ENCODE results near the gene ANAPC2.

DNA sequence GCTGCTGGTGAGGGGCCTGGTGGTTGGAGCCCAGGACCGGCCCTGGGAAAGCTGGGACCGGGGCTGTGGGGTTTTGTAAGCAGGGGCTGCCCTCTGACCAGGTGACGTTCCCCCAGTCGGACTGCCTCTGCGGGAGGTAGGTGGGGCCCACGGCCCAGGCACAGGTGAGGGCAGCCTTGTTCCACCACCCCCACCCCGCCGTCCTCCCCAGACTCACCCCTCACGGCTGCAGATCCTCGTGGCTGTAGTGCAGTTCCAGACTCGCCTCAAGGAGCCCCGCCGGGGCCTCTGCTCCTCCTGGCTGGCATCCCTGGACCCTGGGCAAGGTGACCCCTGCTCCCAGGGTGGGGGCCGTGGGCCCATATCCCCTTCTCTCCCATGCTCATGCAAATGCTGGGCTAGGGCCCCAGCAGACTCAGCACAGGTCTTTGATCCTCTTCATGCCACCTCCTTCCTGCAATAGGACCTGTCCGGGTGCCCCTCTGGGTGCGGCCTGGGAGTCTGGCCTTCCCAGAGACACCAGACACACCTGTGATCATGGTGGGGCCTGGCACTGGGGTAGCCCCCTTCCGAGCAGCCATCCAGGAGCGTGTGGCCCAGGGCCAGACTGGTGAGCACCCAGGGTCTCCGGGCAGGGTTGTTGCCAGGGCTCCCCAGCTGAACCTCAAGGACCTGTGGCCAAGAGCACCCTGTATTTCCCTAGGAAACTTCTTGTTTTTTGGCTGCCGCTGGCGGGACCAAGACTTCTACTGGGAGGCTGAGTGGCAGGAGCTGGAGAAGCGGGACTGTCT, 27.0 kb upstream of the ANAPC2 start:
- TF ChIP-seq POLR2A (IDR thresholded peaks at IDR 0.05): no peak
- TF ChIP-seq, protein P1, sequence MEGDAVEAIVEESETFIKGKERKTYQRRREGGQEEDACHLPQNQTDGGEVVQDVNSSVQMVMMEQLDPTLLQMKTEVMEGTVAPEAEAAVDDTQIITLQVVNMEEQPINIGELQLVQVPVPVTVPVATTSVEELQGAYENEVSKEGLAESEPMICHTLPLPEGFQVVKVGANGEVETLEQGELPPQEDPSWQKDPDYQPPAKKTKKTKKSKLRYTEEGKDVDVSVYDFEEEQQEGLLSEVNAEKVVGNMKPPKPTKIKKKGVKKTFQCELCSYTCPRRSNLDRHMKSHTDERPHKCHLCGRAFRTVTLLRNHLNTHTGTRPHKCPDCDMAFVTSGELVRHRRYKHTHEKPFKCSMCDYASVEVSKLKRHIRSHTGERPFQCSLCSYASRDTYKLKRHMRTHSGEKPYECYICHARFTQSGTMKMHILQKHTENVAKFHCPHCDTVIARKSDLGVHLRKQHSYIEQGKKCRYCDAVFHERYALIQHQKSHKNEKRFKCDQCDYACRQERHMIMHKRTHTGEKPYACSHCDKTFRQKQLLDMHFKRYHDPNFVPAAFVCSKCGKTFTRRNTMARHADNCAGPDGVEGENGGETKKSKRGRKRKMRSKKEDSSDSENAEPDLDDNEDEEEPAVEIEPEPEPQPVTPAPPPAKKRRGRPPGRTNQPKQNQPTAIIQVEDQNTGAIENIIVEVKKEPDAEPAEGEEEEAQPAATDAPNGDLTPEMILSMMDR (IDR thresholded peaks at IDR 0.05): no peak

Measured in ovary (tissue), 3 donors.